Endothelial cell (in vitro differentiated cells): ENCODE measurements around the gene DGCR2. TPM values are rescaled to one million over a fixed set of nuclear protein-coding genes. Genes with fewer than 3 reads are reported as not detected.

ENCODE experiments used
- DNase-seq: peaks from one replicate; pipeline ENCODE4 v3.0.0; 2021; ENCODE audit warnings: low spot score
- H3K27ac Mint-ChIP-seq: one replicate; pipeline ENCODE4 v1.8.0; 2021; ENCODE audit warnings: mixed read lengths, inconsistent platforms; ENCODE audit not compliant: unreplicated experiment
- H3K27me3 Mint-ChIP-seq: one replicate; pipeline ENCODE4 v1.8.0; 2021; ENCODE audit warnings: mild to moderate bottlenecking, moderate library complexity, mixed read lengths, inconsistent platforms; ENCODE audit not compliant: unreplicated experiment
- H3K36me3 Mint-ChIP-seq: one replicate; pipeline ENCODE4 v1.8.0; 2021; ENCODE audit warnings: mild to moderate bottlenecking, low read depth, mixed read lengths, inconsistent platforms; ENCODE audit not compliant: unreplicated experiment
- H3K4me1 Mint-ChIP-seq: one replicate; pipeline ENCODE4 v1.8.0; 2021; ENCODE audit warnings: mild to moderate bottlenecking, mixed read lengths, inconsistent platforms; ENCODE audit not compliant: unreplicated experiment
- H3K4me3 Mint-ChIP-seq: one replicate; pipeline ENCODE4 v1.8.0; 2021; ENCODE audit warnings: mild to moderate bottlenecking, mixed read lengths, inconsistent platforms; ENCODE audit not compliant: unreplicated experiment
- H3K9me3 Mint-ChIP-seq: one replicate; pipeline ENCODE4 v1.8.0; 2021; ENCODE audit warnings: mixed read lengths, inconsistent platforms; ENCODE audit not compliant: unreplicated experiment
- CTCF ChIP-seq: fragments of 200-600 bp; sonication (generic); IDR thresholded peaks from one replicate; pipeline ENCODE4 v1.5.0; 2021; ENCODE audit warnings: antibody characterized with exemption; ENCODE audit not compliant: unreplicated experiment
- total RNA-seq: library from RNA; stranded (reverse); fragmentation: NEBNext Ultra II Directional; extraction: Animal tissue kit (Norgen Biotek cat#: 25700); gene quantifications from one replicate; pipeline ENCODE4 v1.2.1, GENCODE V29; 2021; ENCODE audit not compliant: unreplicated experiment

Gene DGCR2
- total RNA-seq, 1 donor from 2014 or later = 46.7 TPM

DNA sequence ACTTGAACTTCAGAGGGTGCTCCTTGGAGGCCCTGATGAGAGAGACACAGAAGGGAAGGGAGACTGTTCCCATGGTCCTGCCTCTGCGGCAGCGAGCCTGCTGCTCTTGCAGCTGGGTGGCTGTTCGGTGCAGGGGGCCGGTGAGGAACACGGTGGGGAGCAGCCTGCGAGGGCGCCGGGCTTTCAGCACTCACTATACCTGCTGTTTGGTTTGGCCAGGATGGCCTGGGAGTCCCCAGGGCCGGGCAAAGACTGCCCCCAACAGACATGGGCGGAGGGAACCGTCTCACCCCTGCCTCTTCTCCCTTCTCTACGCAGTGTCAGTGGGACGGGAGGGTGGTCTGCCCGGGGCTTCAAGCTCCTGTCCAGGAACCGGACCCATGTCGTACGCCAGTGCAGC, 128.2 kb downstream of the DGCR2 start:
- Mint-ChIP-seq H3K27ac (no peak overlapping the region), H3K4me3 (no peak overlapping the region)
- no peak for DNase-seq

DNA sequence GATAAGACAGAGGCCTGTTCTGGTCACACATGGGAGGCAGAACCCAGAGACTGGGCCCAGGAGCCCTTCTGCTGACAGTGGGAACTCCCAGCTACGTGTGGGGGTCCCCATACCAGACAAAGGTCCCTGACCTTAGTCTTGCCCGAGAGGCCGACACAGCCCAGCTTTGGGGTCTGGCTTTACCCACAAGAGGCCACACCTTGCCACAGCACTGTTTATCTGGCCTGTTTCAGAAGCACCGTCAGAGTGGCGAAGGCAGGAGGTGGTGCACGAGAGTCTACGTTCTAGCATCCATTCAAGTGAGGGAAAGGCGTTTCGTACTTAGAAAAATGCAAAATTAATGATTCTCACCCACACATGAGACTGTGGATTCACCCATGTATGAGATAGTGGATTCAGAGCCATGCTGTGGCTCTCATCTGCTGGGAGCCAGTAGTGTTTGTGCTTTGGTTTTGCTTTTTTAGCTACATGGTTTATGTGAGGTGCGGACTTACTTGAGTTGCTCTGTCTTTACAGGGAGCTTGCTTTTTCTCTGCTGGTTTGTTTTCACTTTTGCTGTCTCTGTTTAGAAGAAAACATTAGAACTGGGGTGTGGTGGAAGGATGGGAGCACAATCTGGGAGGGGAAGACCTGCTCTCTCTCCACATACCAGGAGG, 129.5 kb downstream of the DGCR2 start:
- DNase-seq = no peak
- H3K27me3 Mint-ChIP-seq = peaks cover 8% of the 10 kb centered on the region
- no peaks in the 10 kb centered on the region for H3K4me1 Mint-ChIP-seq
- peaks cover 4% of the 10 kb centered on the region for H3K36me3 Mint-ChIP-seq
- H3K9me3 Mint-ChIP-seq = no peaks in the 10 kb centered on the region
- H3K4me3 Mint-ChIP-seq = no peak overlapping the region
- no peak for TF ChIP-seq CTCF
- H3K27ac Mint-ChIP-seq = peak overlapping the region; percentile 40

More for the DNA sequence above, 128.2 kb downstream of the DGCR2 start:
- peaks cover 4% of the 10 kb centered on the region for H3K36me3 Mint-ChIP-seq
- H3K4me1 Mint-ChIP-seq = no peaks in the 10 kb centered on the region
- no peaks in the 10 kb centered on the region for H3K9me3 Mint-ChIP-seq
- peaks cover 8% of the 10 kb centered on the region for H3K27me3 Mint-ChIP-seq
- no peak for TF ChIP-seq CTCF

- TF ChIP-seq CTCF = no peak
- no peaks in the 10 kb centered on the region for H3K4me1 Mint-ChIP-seq
- no peak overlapping the region for H3K4me3 Mint-ChIP-seq
- peaks cover 4% of the 10 kb centered on the region for H3K36me3 Mint-ChIP-seq
- H3K9me3 Mint-ChIP-seq = no peaks in the 10 kb centered on the region
- H3K27ac Mint-ChIP-seq = no peak overlapping the region
- no peak for DNase-seq
- peaks cover 8% of the 10 kb centered on the region for H3K27me3 Mint-ChIP-seq
These were observed 130.3 kb downstream of the DGCR2 start for GRCh38 chr22:18991821-18992442.

- Mint-ChIP-seq H3K27me3 (peaks cover 8% of the 10 kb centered on the region), H3K9me3 (no peaks in the 10 kb centered on the region), H3K4me1 (no peaks in the 10 kb centered on the region), H3K36me3 (peaks cover 4% of the 10 kb centered on the region), H3K27ac (no peak overlapping the region), H3K4me3 (no peak overlapping the region)
- no peak for TF ChIP-seq CTCF
- DNase-seq = no peak
These were observed 131.1 kb downstream of the DGCR2 start for GRCh38 chr22:18991138-18991432.

DNA sequence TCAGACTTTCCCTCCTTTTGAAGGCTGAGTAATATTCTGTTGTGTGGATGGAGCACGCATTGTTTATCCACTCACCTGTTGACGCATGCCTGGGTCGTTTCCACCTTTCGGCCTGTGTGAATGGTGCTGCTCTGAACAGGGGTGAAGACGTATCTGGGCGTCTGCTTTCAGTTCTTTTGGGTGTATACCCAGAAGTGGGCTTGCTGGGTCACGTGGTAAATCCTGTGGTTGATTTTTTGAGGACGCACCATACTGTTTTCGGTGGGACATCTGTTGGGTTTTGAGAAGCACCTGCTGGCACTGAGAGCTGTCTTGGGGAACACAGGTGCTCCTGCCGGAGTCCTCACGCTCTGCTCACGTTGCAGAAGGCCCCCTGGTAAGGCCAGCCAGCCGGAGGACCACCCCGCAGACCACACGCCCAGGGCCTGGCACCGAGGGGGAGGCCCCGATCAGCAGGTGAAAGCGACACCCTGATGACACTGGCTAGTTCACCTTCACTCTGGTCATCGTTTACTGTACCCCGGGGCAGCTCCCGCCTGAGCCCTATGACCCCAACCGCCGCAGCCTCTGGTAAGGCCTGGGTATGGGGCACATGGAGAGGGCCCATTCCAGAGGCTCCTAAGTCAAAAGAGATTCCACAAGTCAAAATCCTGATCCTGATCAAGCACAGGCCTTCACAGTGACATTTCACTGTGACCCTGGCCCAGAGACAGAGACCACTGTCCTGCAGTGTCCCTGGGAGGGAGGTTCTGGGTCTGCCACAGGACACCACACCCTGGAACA, 131.7 kb downstream of the DGCR2 start:
- H3K27me3 Mint-ChIP-seq = peaks cover 8% of the 10 kb centered on the region

More for the DNA sequence above, 131.7 kb downstream of the DGCR2 start:
- DNase-seq = no peak
- H3K4me1 Mint-ChIP-seq = no peaks in the 10 kb centered on the region
- peaks cover 4% of the 10 kb centered on the region for H3K36me3 Mint-ChIP-seq
- TF ChIP-seq CTCF = no peak
- no peak overlapping the region for H3K27ac Mint-ChIP-seq
- H3K9me3 Mint-ChIP-seq = no peaks in the 10 kb centered on the region
- no peak overlapping the region for H3K4me3 Mint-ChIP-seq
